HG02870 (cell line): ENCODE measurements around the gene WDR62.
A peak's percentile ranks its signal among the peaks of the same experiment; 100 is the strongest.
"Not testable (repeated sequence)": the region's sequence is repeated elsewhere in the genome, so short reads cannot be mapped to it uniquely, and the experiment has no call there.

ENCODE experiments used
- ATAC-seq: cut with Tn5 transposase; IDR thresholded peaks from one replicate; pipeline ENCODE4 v1.9.1; 2021; ENCODE audit warnings: mild to moderate bottlenecking, moderate library complexity; ENCODE audit not compliant: unreplicated experiment

WDR62 gene

DNA sequence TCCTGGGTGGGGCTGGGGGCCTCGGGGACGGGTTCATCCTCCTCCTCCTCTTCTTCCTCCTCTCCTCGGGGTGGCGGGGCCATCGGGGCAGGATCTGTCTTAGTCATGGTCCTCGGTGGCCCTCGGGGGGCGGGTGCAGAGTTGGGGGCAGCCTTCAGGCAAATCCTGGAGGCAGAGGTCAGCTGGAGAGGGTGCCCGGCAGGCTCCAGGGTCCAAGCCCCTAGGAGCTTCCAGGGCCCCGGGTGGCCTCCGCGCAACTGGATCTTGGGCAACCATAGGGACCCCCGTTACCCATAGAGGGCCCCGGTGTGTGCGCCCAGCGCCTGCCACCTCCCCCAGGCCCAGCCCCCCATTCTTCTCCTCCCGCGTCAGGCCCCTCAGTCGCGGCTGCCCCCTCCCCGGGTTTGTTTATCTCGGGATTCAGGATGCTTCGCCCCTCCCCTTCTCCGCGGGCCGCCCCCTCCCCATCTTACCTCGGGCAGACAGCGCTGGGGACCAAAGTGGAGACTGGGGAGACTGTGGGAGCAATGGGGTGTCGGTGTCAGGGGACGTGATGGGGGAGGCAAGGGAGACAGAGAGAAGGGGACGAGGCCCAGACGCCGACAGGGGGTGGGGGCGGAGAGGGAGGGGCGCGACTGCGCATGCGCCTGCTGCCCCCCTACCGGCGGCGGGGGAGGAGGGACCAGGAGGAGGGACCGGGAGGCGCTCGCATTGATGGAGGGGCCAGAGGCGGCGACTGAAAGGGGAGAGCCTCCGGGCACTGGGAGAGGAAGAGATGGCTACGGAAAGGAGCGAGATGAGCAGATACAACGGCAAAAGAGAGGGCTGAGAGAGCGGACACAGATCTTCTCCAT lies 22.2 kb upstream of the WDR62 start, which contains the start of gene CLIP3:
TSS of gene CLIP3 (minus strand) at position 623 of the 854 bp plus-strand sequence. CDS start at position 107, 516 bp downstream.
- ATAC-seq = no peak

DNA sequence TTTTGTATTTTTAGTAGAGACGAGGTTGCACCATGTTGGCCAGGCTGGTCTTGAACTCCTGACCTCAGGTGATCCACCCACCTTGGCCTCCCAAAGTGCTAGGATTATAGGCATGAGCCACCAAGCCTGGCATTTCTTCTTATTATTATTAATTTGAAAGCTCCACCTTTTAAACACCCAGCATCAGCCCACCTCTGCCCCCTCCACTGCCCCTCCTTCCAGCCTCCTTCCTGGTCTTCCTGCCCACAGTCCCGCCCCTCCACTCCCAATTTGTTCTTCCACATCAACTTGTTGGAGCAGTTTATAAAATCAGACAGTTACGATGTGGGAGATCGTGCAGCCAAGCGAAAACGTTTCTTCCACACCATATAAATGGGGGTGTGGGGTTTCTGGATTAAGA lies 14.2 kb upstream of the WDR62 start:
- ATAC-seq = no peak

DNA sequence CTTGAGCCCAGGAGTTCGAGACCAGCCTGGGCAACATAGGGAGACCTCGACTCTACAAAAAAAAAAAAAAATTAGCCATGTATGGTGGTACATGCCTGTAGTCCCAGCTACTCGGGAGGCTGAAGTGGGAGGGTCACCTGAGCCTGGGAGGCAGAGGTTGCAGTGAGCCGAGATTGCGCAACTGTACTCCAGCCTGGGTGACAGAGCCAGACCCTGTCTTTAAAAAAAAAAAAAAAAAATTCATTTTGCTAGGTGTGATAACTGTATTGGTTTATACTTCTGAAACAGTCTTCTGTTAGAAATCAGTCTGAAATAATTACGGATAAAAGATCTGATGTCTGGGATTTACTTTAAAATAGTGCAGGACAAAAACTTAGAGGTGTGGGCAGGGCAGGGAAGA lies 13.6 kb upstream of the WDR62 start:
- ATAC-seq = not testable (repeated sequence)

DNA sequence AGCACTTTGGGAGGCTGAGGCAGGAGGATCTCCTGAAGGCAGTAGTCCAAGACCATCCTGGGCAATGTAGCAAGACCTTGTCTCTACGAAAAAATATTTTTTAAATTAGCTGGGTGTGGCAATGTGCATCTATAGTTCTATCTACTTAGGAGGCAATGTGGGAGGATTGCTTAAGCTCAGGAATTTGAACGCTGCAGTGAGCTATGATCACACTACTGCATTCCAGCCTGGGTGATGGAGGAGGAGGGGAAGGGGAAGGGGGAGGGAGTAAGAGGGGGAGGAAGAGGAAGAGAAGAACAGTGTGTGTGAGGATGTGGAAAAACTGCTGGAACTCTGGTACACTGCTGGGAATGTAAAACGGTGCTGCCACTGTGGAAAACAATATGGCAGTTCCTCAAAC lies 12.9 kb upstream of the WDR62 start:
- no peak for ATAC-seq

DNA sequence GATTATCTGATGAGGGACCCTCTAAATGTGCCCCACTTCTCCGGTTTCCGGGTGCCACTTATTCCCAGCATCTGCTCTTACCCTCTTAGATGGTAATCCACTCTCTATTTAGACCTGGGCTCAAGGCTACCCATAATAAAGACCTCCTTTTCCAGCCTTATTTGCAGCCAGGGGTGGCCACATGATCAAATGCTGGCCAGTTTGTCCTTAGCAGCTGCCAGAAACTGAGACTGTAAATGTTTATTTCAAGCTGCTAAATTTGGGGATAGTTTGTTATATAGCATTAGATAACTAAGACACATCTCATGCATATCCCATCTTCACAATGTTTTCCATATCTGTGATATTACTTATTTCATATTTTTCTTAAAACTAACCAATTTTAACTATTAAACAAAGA lies 10.7 kb upstream of the WDR62 start:
- ATAC-seq = no peak

DNA sequence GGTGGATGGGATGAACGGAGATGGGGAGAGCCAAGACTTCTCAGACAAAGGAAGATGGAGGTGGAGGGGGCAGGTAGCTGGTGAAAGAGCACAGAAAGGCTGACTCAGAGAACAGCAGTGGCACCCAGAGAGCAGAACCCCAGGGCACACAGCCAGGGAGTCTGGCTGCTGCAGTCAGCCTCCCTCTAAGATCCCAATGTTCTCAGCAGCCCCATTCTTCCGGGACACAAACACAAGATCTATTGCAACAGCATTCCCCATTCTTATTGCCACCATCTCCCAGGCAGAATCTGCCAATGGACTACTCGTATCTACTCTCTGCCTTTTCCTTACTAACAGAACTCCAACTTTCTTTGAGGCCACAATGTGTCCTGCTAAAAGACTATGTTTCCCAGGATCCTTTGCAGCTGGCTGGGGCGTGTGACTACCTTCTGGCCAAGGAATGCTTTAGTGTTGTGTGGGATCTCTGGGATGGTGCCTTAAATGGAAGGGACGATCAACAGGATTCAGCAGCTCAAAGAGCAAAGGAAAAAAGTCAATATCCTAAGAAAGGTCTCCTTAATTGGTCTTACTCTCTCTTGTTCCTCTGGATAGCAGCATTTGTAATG lies 8.2 kb upstream of the WDR62 start:
- no peak for ATAC-seq

DNA sequence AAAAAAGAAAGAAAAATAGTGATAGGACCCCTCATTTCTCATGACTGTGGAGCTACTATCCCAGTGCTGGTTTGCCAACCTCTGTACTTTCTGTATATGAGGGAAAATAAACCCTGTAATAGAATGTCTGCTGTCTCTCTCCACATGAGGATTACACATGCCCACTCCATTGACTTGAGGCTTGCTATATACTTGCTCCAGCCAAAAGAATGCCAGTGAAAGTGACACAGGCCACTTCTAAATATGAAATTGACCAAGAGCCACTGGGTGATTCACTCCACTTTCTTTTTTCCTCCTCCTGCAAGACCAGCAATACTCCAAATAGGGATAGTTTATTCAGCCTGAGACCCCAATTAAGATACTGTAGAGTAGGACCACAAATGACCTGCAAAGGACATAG lies 6.9 kb upstream of the WDR62 start:
- ATAC-seq = no peak

DNA sequence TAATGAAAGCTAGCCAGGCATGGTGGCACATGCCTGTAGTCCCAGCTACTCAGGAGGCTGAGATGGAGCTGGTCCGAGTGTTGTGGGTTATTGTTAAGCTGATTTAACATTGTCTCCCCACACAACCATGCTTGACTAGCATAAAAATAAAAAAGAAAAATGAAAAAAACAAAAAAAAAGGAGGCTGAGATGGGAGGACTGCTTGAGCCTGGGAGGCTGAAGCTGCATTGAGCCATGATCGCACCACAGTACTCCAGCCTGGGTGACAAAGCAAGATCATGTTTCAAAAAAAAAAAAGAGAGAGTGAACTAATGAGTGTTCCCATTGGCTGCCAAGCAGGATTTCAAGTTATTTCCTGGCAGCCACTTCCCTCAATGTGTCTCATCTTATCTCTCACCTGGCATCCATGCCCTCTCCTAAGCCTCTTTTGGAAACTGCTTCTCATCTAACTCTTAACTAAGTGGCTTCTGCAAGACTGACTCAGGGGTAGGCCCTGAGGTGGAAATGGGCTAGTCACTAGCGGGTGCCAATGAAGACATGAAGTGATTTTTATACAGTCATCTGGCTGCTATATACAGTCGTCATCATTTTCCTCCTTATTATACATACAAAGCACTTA lies 5.5 kb upstream of the WDR62 start:
- no peak for ATAC-seq

DNA sequence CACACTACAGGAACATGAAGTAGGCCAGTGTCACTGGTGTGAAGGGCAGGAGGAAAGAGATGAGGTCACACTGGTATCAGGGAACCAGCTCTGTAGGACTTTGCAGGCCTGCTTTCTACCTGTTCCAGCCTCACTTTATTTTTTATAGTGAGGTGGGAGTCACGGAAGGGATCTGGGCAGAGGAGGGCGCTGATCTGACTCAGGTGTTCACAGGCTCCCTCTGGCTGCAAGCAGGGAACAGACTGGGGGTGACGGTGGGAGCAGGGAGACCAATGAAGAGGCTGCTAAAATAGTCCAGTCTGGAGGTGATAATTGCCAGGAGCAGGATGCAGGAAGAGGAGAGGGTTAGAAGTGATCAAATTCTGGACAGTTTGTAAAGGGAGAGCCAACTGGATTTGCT lies 3.5 kb upstream of the WDR62 start:
- no peak for ATAC-seq

DNA sequence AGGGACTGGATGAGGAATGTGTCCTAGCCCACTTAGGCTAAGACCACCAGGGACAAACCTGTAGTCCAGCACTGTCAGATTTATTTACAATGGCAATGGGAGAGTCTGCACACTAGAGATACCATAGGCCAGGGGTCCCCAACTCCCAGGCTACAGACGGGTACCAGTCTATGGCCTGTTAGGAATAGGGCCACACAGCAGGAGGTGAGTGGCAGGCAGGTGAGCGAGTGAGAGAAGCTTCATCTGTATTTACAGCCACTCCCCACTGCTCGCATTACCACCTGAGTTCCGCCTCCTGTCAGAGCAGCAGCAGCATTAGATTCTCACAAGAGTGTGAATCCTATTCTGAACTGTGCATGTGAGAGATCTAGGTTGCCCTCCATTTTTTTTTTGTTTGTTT lies 3.1 kb upstream of the WDR62 start:
- no peak for ATAC-seq

DNA sequence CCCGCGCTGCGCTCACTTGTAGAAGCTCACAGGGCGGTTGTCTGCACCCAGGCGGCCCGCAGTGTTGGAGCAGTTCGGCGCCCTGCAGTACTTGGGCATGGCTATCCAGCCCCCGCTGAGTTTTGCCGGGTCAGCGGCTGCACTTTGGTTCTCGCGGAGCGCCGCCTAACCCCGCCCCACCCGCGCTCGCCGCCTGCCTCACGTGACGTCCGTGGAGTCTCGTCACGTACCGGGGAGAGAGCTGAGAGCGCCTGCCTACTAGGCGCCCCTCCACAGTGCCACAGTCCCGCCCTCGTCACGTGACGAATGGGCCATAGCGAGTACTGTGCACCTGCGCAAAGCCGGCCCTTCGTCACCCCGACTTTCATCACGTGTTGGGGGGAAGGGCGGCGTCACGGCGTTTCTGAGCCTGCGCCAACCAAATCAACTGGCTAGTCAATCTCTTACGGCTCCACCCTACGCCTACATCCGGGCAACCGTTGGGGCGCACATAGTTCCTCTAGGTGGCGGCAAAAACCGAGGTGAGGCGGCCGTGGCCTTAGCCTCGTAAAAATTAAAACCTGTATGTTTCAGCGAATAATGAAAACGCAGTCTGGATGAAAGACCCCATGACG lies 471 bp upstream of the WDR62 start, which contains the start of gene THAP8:
TSS of gene THAP8 (minus strand) at position 167 of the 614 bp plus-strand sequence. CDS start at position 99, 68 bp downstream.
- ATAC-seq = peak; percentile 79

DNA sequence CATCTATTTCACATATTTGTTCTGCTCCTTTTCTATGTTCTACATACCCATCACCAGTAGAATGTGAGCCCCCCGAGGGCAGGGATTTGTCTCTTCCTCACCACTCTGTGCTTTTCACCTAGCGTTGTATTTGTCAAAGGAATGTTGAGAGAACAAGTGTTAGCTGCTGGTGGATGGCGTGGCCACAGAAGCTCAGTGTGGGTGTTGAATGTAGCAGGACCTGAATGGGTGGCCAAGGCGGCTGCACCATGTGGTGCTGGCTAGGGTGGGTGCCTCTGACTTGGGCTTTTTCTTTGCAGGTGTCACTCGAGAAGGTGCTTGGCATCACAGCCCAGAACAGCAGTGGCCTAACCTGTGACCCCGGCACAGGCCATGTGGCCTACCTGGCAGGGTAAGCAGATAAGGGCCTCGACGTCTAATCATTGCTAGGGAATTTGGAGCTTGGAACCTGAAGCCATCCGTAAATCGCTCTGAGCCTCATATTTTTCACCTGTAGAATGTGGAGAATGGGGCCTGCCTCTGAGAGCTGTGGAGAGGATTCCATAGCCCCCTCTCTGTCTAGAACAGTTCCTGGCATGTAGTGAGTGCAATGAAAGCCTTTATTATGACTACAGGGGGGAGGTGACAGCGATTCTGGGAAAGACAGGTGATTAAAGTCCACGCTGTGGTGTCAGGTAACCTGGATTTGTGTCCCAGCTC lies 3.9 kb downstream of the WDR62 start:
- ATAC-seq = no peak

DNA sequence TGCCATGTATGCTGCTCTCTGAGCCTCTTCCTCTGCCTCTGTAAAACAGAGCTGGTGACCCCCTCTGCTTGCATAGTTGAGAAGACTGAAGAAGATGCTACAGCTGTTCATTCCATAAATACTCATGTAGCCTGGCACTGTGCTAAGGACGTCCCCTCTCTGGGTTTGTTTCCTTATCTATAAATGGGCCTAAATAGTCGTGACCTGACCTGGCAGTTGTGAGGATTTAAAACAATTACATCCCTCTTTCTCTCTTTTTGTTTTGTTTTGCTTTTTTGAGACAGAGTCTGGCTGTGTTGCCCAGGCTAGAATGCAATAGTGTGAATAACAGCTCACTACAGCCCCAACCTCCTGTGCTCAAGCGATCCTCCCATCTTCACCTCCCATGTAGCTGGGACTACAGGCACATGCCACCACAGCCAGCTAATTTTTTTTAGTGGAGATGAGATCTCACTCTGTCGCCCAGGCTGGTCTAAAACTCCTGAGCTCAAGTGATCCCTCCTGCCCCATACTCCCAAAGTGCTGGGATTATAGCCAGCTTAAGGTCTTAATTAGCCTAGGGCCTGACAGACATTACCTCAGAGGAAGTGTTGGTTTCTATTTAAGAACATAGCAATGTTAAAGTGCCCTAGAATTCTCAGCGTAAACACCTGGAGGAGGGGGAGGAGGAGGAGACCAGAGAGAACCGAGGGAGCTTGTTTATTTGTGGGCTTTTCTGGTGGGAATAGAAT lies 4.6 kb downstream of the WDR62 start:
- no peak for ATAC-seq

DNA sequence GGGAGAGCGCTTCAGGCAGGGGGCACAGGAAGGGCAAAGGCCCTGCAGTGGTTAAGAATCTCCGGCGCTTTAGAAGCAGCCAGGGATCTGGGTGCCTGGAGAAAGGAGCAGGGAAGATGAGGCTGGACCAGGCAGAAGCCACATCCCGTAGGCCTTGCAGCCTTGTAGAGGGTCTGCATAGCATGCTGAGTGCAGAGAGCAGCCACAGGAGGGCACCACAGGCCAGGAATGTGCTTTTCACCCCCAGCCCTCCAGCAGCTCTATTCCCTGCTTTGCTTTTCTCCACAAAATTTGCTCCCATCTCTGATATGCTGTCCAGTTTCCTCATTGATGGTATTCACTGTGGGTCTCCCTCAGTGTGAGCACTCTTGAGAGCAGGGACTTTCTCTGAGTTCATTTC lies 5.7 kb downstream of the WDR62 start:
- ATAC-seq = no peak

DNA sequence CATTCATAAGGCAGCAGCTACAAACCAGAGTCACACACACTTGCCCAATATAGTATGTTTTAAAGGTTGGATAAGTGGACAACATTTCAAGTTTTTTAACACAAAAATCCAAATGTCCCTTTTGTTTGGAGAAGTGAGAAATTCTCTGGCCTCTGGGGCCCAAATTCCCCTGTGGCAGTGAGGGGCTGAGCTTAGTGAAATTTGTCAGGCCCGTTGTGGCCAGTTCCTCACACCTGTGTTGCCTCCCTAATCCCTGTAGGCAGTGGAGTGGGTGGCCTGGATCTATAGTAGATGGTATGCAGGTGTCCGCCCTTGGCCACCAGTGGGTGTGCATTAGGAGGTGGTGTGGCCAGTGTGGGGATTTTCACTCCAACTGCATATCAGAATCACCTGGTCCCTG lies 6.7 kb downstream of the WDR62 start:
- no peak for ATAC-seq

DNA sequence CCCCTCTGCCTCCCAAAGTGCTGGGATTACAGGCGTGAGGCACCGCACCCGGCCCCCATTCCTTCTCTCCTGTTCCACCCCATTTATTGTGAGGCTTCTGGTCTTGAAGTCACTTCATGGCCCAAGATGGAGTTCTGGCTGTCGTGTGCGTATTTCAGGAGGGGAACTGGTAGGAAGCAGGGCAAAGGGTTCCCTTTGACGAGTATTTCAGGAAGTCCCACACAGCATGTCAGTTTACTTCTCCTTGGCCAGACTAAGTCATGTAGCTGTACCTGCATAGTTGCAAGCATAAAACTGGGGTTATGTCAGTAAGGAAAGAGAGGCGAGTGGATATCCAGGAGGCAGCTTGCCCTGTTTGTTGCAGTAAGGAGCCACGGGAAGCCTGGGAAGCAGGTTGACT lies 10.1 kb downstream of the WDR62 start:
- no peak for ATAC-seq

DNA sequence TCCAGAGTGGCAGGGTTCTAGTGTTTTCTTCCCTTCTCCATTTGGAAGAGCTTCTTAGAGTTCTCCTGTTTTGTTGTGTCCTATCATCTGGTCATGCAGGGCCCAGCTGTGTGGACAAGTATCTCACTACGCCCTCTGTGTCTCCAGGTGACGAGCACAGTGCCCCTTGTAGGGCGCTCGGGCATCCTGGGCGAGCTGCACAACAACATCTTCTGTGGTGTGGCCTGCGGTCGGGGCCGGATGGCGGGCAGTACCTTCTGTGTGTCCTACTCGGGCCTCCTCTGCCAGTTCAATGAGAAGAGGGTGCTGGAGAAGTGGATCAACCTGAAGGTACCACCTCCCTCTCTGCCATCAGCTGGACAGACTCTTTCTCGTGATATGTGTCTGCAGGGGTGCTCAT lies 13.0 kb downstream of the WDR62 start:
- no peak for ATAC-seq

DNA sequence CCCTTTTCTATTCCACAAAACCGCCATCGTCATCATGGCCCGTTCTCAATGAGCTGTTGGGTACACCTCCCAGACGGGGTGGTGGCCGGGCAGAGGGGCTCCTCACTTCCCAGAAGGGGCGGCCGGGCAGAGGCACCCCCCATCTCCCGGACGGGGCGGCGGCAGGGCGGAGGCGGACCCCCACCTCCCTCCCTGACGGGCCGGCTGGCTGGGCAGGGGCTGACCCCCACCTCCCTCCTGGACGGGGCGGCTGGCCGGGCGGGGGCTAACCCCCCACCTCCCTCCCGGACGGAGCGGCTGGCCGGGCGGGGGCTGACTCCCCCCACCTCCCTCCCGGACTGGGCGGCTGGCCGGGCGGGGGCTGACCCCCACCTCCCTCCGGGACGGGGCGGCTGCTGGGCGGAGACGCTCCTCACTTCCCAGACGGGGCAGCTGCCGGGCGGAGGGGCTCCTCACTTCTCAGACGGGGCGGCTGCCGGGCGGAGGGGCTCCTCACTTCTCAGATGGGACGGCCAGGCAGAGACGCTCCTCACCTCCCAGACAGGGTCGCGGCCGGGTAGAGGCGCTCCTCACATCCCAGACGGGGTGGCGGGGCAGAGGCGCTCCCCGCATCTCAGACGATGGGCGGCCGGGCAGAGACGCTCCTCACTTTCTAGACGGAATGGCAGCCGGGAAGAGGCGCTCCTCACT lies 14.3 kb downstream of the WDR62 start:
- ATAC-seq = not testable (repeated sequence)

DNA sequence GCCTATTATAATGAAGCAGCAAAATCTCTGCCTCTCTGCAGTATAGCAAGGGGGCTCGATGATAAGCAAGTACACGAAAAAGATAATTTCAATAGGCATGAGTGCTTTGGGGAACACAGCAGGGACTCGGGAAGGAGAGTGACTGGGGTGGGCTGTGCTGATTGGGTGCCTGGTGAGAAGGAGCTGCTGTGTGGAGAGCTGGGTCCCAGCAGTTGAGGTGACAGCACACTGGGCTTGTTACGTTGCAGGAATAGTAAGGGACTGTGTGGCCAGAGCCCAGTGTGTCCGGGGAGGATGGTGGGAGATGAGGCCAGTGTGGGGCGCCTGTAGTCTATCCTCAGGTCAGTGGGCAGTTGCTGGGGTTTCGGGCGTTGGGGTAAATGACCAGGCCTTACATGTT lies 17.4 kb downstream of the WDR62 start:
- ATAC-seq = no peak
